ENCODE measurements around the gene SS18.

Gene SS18

GRCh38 chr18:25982153-25982552 is 108.3 kb downstream of the SS18 start:
- Histone ChIP-seq H2BK5ac (ENCODE audit: low read depth, low read length, poor library complexity, severe bottlenecking) (no peak overlapping the region), H3K9ac (ENCODE audit: low read length) (no peak overlapping the region), H2BK120ac (ENCODE audit: low read depth, low read length) (no peak overlapping the region), H2AFZ (ENCODE audit: low read depth, low read length) (no peak overlapping the region), H3K27ac (ENCODE audit: low read length, poor library complexity, severe bottlenecking) (no peak overlapping the region), H3K4ac (ENCODE audit: low read depth in 1 of 2, low read length in 2 of 2) (no peak overlapping the region), H3K4me3 (ENCODE audit: insufficient read depth in 1 of 2, low read depth in 1 of 2, low read length in 2 of 2) (no peak overlapping the region), H2BK12ac (ENCODE audit: low read length in 2 of 2) (no peak overlapping the region), H3K23ac (ENCODE audit: low read length in 2 of 2) (no peak overlapping the region), H2AK5ac (ENCODE audit: low read length, severe bottlenecking) (no peak overlapping the region), H3K36me3 (ENCODE audit: control insufficient read depth in 1 of 2, insufficient read depth in 2 of 2, low read depth in 1 of 2, low read length in 2 of 2) (no peaks in the 10 kb centered on the region), H3K14ac (ENCODE audit: low read length in 2 of 2) (no peak overlapping the region), H3K4me2 (ENCODE audit: low read length, poor library complexity, severe bottlenecking) (no peak overlapping the region), H3K27me3 (ENCODE audit: control insufficient read depth in 1 of 2, insufficient read depth in 1 of 2, low read length in 2 of 2) (no peaks in the 10 kb centered on the region), H3K18ac (ENCODE audit: low read depth in 1 of 2, low read length in 2 of 2) (no peak overlapping the region), H3K9me3 (ENCODE audit: control insufficient read depth, low read length) (no peaks in the 10 kb centered on the region), H4K8ac (ENCODE audit: low read length) (no peak overlapping the region), H2BK15ac (ENCODE audit: low read depth, poor library complexity, severe bottlenecking) (no peak overlapping the region), H4K91ac (ENCODE audit: low read length) (no peak overlapping the region), H3K79me1 (replicated peaks; ENCODE audit: low read length, poor library complexity, severe bottlenecking) (no peaks in the 10 kb centered on the region), H3K4me1 (ENCODE audit: control insufficient read depth, insufficient read depth, low read depth, low read length) (no peaks in the 10 kb centered on the region)
- whole genome bisulfite sequencing, result 58% methylated on average over 1 of the region's 1 CpG
- no peak for DNase-seq

GRCh38 chr18:25979369-25980040 is 110.9 kb downstream of the SS18 start:
- no peaks in the 10 kb centered on the region for H3K36me3 ChIP-seq (ENCODE audit: control insufficient read depth in 1 of 2, insufficient read depth in 2 of 2, low read depth in 1 of 2, low read length in 2 of 2)
- H2AK5ac ChIP-seq (ENCODE audit: low read length, severe bottlenecking), result no peak overlapping the region
- H3K4me2 ChIP-seq (ENCODE audit: low read length, poor library complexity, severe bottlenecking), result no peak overlapping the region
- H3K9me3 ChIP-seq (ENCODE audit: control insufficient read depth, low read length), result no peaks in the 10 kb centered on the region
- H2BK5ac ChIP-seq (ENCODE audit: low read depth, low read length, poor library complexity, severe bottlenecking), result no peak overlapping the region
- no peak overlapping the region for H3K4me3 ChIP-seq (ENCODE audit: insufficient read depth in 1 of 2, low read depth in 1 of 2, low read length in 2 of 2)
- no peak overlapping the region for H3K9ac ChIP-seq (ENCODE audit: low read length)
- no peak overlapping the region for H3K18ac ChIP-seq (ENCODE audit: low read depth in 1 of 2, low read length in 2 of 2)
- H3K4ac ChIP-seq (ENCODE audit: low read depth in 1 of 2, low read length in 2 of 2), result no peak overlapping the region
- H2BK12ac ChIP-seq (ENCODE audit: low read length in 2 of 2), result no peak overlapping the region
- H3K27me3 ChIP-seq (ENCODE audit: control insufficient read depth in 1 of 2, insufficient read depth in 1 of 2, low read length in 2 of 2), result no peaks in the 10 kb centered on the region
- no peak for DNase-seq
- no peak overlapping the region for H2BK120ac ChIP-seq (ENCODE audit: low read depth, low read length)
- WGBS, result 79% methylated on average over 1 of the region's 2 CpGs
- no peak overlapping the region for H2BK15ac ChIP-seq (ENCODE audit: low read depth, poor library complexity, severe bottlenecking)
- H3K79me1 ChIP-seq (replicated peaks; ENCODE audit: low read length, poor library complexity, severe bottlenecking), result no peaks in the 10 kb centered on the region
- no peak overlapping the region for H3K14ac ChIP-seq (ENCODE audit: low read length in 2 of 2)
- H2AFZ ChIP-seq (ENCODE audit: low read depth, low read length), result no peak overlapping the region
- H4K91ac ChIP-seq (ENCODE audit: low read length), result no peak overlapping the region
- no peaks in the 10 kb centered on the region for H3K4me1 ChIP-seq (ENCODE audit: control insufficient read depth, insufficient read depth, low read depth, low read length)
- H4K8ac ChIP-seq (ENCODE audit: low read length), result no peak overlapping the region
- no peak overlapping the region for H3K27ac ChIP-seq (ENCODE audit: low read length, poor library complexity, severe bottlenecking)
- H3K23ac ChIP-seq (ENCODE audit: low read length in 2 of 2), result no peak overlapping the region

- H3K9ac ChIP-seq (ENCODE audit: low read length), result no peak overlapping the region
- H2BK12ac ChIP-seq (ENCODE audit: low read length in 2 of 2), result no peak overlapping the region
- H3K36me3 ChIP-seq (ENCODE audit: control insufficient read depth in 1 of 2, insufficient read depth in 2 of 2, low read depth in 1 of 2, low read length in 2 of 2), result no peaks in the 10 kb centered on the region
These were observed 113.9 kb downstream of the SS18 start for GRCh38 chr18:25976554-25976953.

GRCh38 chr18:25974630-25975077 is 115.8 kb downstream of the SS18 start:
- Histone ChIP-seq H4K8ac (ENCODE audit: low read length) (no peak overlapping the region), H3K27me3 (ENCODE audit: control insufficient read depth in 1 of 2, insufficient read depth in 1 of 2, low read length in 2 of 2) (no peaks in the 10 kb centered on the region), H3K18ac (ENCODE audit: low read depth in 1 of 2, low read length in 2 of 2) (no peak overlapping the region), H2BK12ac (ENCODE audit: low read length in 2 of 2) (no peak overlapping the region), H3K4me1 (ENCODE audit: control insufficient read depth, insufficient read depth, low read depth, low read length) (no peaks in the 10 kb centered on the region), H3K9me3 (ENCODE audit: control insufficient read depth, low read length) (no peaks in the 10 kb centered on the region), H3K36me3 (ENCODE audit: control insufficient read depth in 1 of 2, insufficient read depth in 2 of 2, low read depth in 1 of 2, low read length in 2 of 2) (no peaks in the 10 kb centered on the region), H3K27ac (ENCODE audit: low read length, poor library complexity, severe bottlenecking) (no peak overlapping the region), H2BK15ac (ENCODE audit: low read depth, poor library complexity, severe bottlenecking) (no peak overlapping the region), H3K4me3 (ENCODE audit: insufficient read depth in 1 of 2, low read depth in 1 of 2, low read length in 2 of 2) (no peak overlapping the region), H3K4ac (ENCODE audit: low read depth in 1 of 2, low read length in 2 of 2) (no peak overlapping the region), H2AK5ac (ENCODE audit: low read length, severe bottlenecking) (no peak overlapping the region), H3K4me2 (ENCODE audit: low read length, poor library complexity, severe bottlenecking) (no peak overlapping the region), H3K9ac (ENCODE audit: low read length) (no peak overlapping the region), H2BK120ac (ENCODE audit: low read depth, low read length) (no peak overlapping the region), H2BK5ac (ENCODE audit: low read depth, low read length, poor library complexity, severe bottlenecking) (no peak overlapping the region), H2AFZ (ENCODE audit: low read depth, low read length) (no peak overlapping the region), H3K79me1 (replicated peaks; ENCODE audit: low read length, poor library complexity, severe bottlenecking) (no peaks in the 10 kb centered on the region), H4K91ac (ENCODE audit: low read length) (no peak overlapping the region), H3K14ac (ENCODE audit: low read length in 2 of 2) (no peak overlapping the region), H3K23ac (ENCODE audit: low read length in 2 of 2) (no peak overlapping the region)
- no peak for DNase-seq
- WGBS, result 45% methylated on average over 1 of the region's 1 CpG

More at GRCh38 chr18:25976554-25976953, 113.9 kb downstream of the SS18 start:
- WGBS, result 82% methylated on average over 2 of the region's 2 CpGs
- peak; percentile 46 for DNase-seq
- Histone ChIP-seq H2AK5ac (ENCODE audit: low read length, severe bottlenecking) (no peak overlapping the region), H3K23ac (ENCODE audit: low read length in 2 of 2) (no peak overlapping the region), H3K14ac (ENCODE audit: low read length in 2 of 2) (no peak overlapping the region), H3K9me3 (ENCODE audit: control insufficient read depth, low read length) (no peaks in the 10 kb centered on the region), H3K27me3 (ENCODE audit: control insufficient read depth in 1 of 2, insufficient read depth in 1 of 2, low read length in 2 of 2) (no peaks in the 10 kb centered on the region), H3K18ac (ENCODE audit: low read depth in 1 of 2, low read length in 2 of 2) (no peak overlapping the region), H3K4ac (ENCODE audit: low read depth in 1 of 2, low read length in 2 of 2) (no peak overlapping the region), H4K91ac (ENCODE audit: low read length) (no peak overlapping the region), H3K4me1 (ENCODE audit: control insufficient read depth, insufficient read depth, low read depth, low read length) (no peaks in the 10 kb centered on the region), H2BK15ac (ENCODE audit: low read depth, poor library complexity, severe bottlenecking) (no peak overlapping the region), H4K8ac (ENCODE audit: low read length) (no peak overlapping the region), H2BK5ac (ENCODE audit: low read depth, low read length, poor library complexity, severe bottlenecking) (no peak overlapping the region), H2BK120ac (ENCODE audit: low read depth, low read length) (no peak overlapping the region), H2AFZ (ENCODE audit: low read depth, low read length) (no peak overlapping the region), H3K27ac (ENCODE audit: low read length, poor library complexity, severe bottlenecking) (no peak overlapping the region), H3K4me3 (ENCODE audit: insufficient read depth in 1 of 2, low read depth in 1 of 2, low read length in 2 of 2) (no peak overlapping the region), H3K79me1 (replicated peaks; ENCODE audit: low read length, poor library complexity, severe bottlenecking) (no peaks in the 10 kb centered on the region), H3K4me2 (ENCODE audit: low read length, poor library complexity, severe bottlenecking) (no peak overlapping the region)

Data from mesenchymal stem cell (in vitro differentiated cells and primary cell).